Measurements from ENCODE around the gene SLC4A8. TPM values are rescaled to one million over a fixed set of nuclear protein-coding genes. Genes with fewer than 3 reads are reported as not detected.

The SLC4A8 gene
- polyA plus RNA-seq, 1 donor (not counting 4 experiments of a cell fraction or from before 2014, with no cell fraction given): 2.3 TPM

GRCh38 chr12:51409846-51410245 lies 14.8 kb upstream of the SLC4A8 start:
- FAIRE-seq: no peak
- dilution Hi-C loops (cut with MboI; ENCODE audit: extremely low pct_ligation_motif_present, low sequenced_read_pairs): no loop called here
- TF ChIP-seq CTCF (optimal IDR thresholded peaks at IDR 0.05 in 1 of 3, IDR thresholded peaks at IDR 0.05 in 1 of 3, conservative IDR thresholded peaks at IDR 0.05 in 1 of 3; ENCODE audit: extremely low read depth in 1 of 3, insufficient read depth in 2 of 3, low read length in 3 of 3) (no peak), EZH2 (IDR thresholded peaks at IDR 0.05; ENCODE audit: low read length) (no peak)

GRCh38 chr12:51413149-51413548 lies 11.5 kb upstream of the SLC4A8 start:
- Histone ChIP-seq H3K9me3 (ENCODE audit: control insufficient read depth, low read depth, low read length) (no peaks in the 10 kb centered on the region), H3K4me3 (ENCODE audit: control insufficient read depth in 2 of 3, extremely low read depth in 1 of 3, insufficient read depth in 2 of 3, low read depth in 1 of 3, low read length in 3 of 3) (no peak overlapping the region), H3K36me3 (ENCODE audit: control insufficient read depth in 2 of 2, extremely low read depth in 1 of 2, insufficient read depth in 2 of 2, low read length in 2 of 2) (no peaks in the 10 kb centered on the region), H3K27me3 (ENCODE audit: control insufficient read depth, extremely low read depth, insufficient read depth, low read length) (no peaks in the 10 kb centered on the region), H4K20me1 (ENCODE audit: control insufficient read depth, extremely low read depth, insufficient read depth, low read length) (no peaks in the 10 kb centered on the region), H3K4me1 (ENCODE audit: control insufficient read depth, extremely low read depth, insufficient read depth, low read length) (no peaks in the 10 kb centered on the region), H3K27ac (ENCODE audit: control insufficient read depth, insufficient read depth, low read length) (no peak overlapping the region), H3K9me1 (ENCODE audit: control insufficient read depth, extremely low read depth, insufficient read depth, low read length) (no peaks in the 10 kb centered on the region), H3K9ac (ENCODE audit: control insufficient read depth, extremely low read depth, insufficient read depth, low read length) (no peak overlapping the region), H2AFZ (ENCODE audit: control insufficient read depth, low read length) (no peak overlapping the region), H3K4me2 (ENCODE audit: control insufficient read depth, extremely low read depth, insufficient read depth, low read depth, low read length) (no peak overlapping the region), H3K79me2 (ENCODE audit: control insufficient read depth, insufficient read depth, low read length) (no peaks in the 10 kb centered on the region)
- FAIRE-seq (no peak), DNase-seq (ENCODE audit: low read depth, low spot score) (no peak)
- dilution Hi-C loops (cut with MboI; ENCODE audit: extremely low pct_ligation_motif_present, low sequenced_read_pairs): no loop called here
- TF ChIP-seq EZH2 (IDR thresholded peaks at IDR 0.05; ENCODE audit: low read length) (no peak), CTCF (optimal IDR thresholded peaks at IDR 0.05 in 1 of 3, IDR thresholded peaks at IDR 0.05 in 1 of 3, conservative IDR thresholded peaks at IDR 0.05 in 1 of 3; ENCODE audit: extremely low read depth in 1 of 3, insufficient read depth in 2 of 3, low read length in 3 of 3) (no peak)

More at GRCh38 chr12:51409846-51410245, 14.8 kb upstream of the SLC4A8 start:
- Histone ChIP-seq H3K27me3 (ENCODE audit: control insufficient read depth, extremely low read depth, insufficient read depth, low read length) (no peaks in the 10 kb centered on the region), H3K36me3 (ENCODE audit: control insufficient read depth in 2 of 2, extremely low read depth in 1 of 2, insufficient read depth in 2 of 2, low read length in 2 of 2) (no peaks in the 10 kb centered on the region), H3K27ac (ENCODE audit: control insufficient read depth, insufficient read depth, low read length) (no peak overlapping the region), H3K4me2 (ENCODE audit: control insufficient read depth, extremely low read depth, insufficient read depth, low read depth, low read length) (no peak overlapping the region), H3K4me3 (ENCODE audit: control insufficient read depth in 2 of 3, extremely low read depth in 1 of 3, insufficient read depth in 2 of 3, low read depth in 1 of 3, low read length in 3 of 3) (no peak overlapping the region), H2AFZ (ENCODE audit: control insufficient read depth, low read length) (no peak overlapping the region), H4K20me1 (ENCODE audit: control insufficient read depth, extremely low read depth, insufficient read depth, low read length) (no peaks in the 10 kb centered on the region), H3K9me1 (ENCODE audit: control insufficient read depth, extremely low read depth, insufficient read depth, low read length) (no peaks in the 10 kb centered on the region), H3K9ac (ENCODE audit: control insufficient read depth, extremely low read depth, insufficient read depth, low read length) (no peak overlapping the region), H3K4me1 (ENCODE audit: control insufficient read depth, extremely low read depth, insufficient read depth, low read length) (no peaks in the 10 kb centered on the region), H3K9me3 (ENCODE audit: control insufficient read depth, low read depth, low read length) (no peaks in the 10 kb centered on the region), H3K79me2 (ENCODE audit: control insufficient read depth, insufficient read depth, low read length) (no peaks in the 10 kb centered on the region)
- no peak for DNase-seq (ENCODE audit: low read depth, low spot score)
